ENCODE data around the gene TMTC2.
"Not testable (repeated sequence)": the region's sequence is repeated elsewhere in the genome, so short reads cannot be mapped to it uniquely, and the experiment has no call there.

Gene TMTC2

GRCh38 chr12:82728710-82729109 is 42.0 kb downstream of the TMTC2 start:
- no peak for DNase-seq (ENCODE audit: low spot score)

- DNase-seq (ENCODE audit: low spot score) = peak; percentile 44
Measured at GRCh38 chr12:82730953-82731459, 44.3 kb downstream of the TMTC2 start.

- DNase-seq (ENCODE audit: low spot score) = no peak
Measured at GRCh38 chr12:82740129-82741000, 53.7 kb downstream of the TMTC2 start.

- DNase-seq (ENCODE audit: low spot score) = no peak
Measured at GRCh38 chr12:82745063-82745674, 58.5 kb downstream of the TMTC2 start.

GRCh38 chr12:82745807-82746206 is 59.1 kb downstream of the TMTC2 start:
- DNase-seq (ENCODE audit: low spot score) = no peak

- no peak for DNase-seq (ENCODE audit: low spot score)
Measured at GRCh38 chr12:82746668-82747067, 60.0 kb downstream of the TMTC2 start.

GRCh38 chr12:82749015-82749414 is 62.3 kb downstream of the TMTC2 start:
- no peak for DNase-seq (ENCODE audit: low spot score)

GRCh38 chr12:82754856-82755255 is 68.2 kb downstream of the TMTC2 start:
- no peak for DNase-seq (ENCODE audit: low spot score)

GRCh38 chr12:82756303-82756702 is 69.6 kb downstream of the TMTC2 start:
- DNase-seq (ENCODE audit: low spot score) = no peak

GRCh38 chr12:82757059-82757458 is 70.4 kb downstream of the TMTC2 start:
- no peak for DNase-seq (ENCODE audit: low spot score)

GRCh38 chr12:82757656-82758055 is 71.0 kb downstream of the TMTC2 start:
- DNase-seq (ENCODE audit: low spot score) = no peak

- DNase-seq (ENCODE audit: low spot score) = no peak
Measured at GRCh38 chr12:82758749-82759330, 72.1 kb downstream of the TMTC2 start.

- DNase-seq (ENCODE audit: low spot score) = no peak
Measured at GRCh38 chr12:82760423-82760822, 73.7 kb downstream of the TMTC2 start.

- not testable (repeated sequence) for DNase-seq (ENCODE audit: low spot score)
Measured at GRCh38 chr12:82765206-82765605, 78.5 kb downstream of the TMTC2 start.

GRCh38 chr12:82765971-82766705 is 79.4 kb downstream of the TMTC2 start:
- no peak for DNase-seq (ENCODE audit: low spot score)

GRCh38 chr12:82774666-82775065 is 88.0 kb downstream of the TMTC2 start:
- DNase-seq (ENCODE audit: low spot score) = no peak

- DNase-seq (ENCODE audit: low spot score) = no peak
Measured at GRCh38 chr12:82780517-82780916, 93.8 kb downstream of the TMTC2 start.

GRCh38 chr12:82781309-82781997 is 94.7 kb downstream of the TMTC2 start:
- no peak for DNase-seq (ENCODE audit: low spot score)

GRCh38 chr12:82783435-82783834 is 96.7 kb downstream of the TMTC2 start:
- DNase-seq (ENCODE audit: low spot score) = no peak

- no peak for DNase-seq (ENCODE audit: low spot score)
Measured at GRCh38 chr12:82787016-82787415, 100.3 kb downstream of the TMTC2 start.

GRCh38 chr12:82788594-82788993 is 101.9 kb downstream of the TMTC2 start:
- DNase-seq (ENCODE audit: low spot score) = no peak

- no peak for DNase-seq (ENCODE audit: low spot score)
Measured at GRCh38 chr12:82789674-82790073, 103.0 kb downstream of the TMTC2 start.

Data from HuH-7.5 (cell line).